ENCODE measurements around the gene MLPH.

GRCh38 chr2:237471438-237472186, 15.4 kb upstream of the MLPH start:
- TF ChIP-seq, protein P1, sequence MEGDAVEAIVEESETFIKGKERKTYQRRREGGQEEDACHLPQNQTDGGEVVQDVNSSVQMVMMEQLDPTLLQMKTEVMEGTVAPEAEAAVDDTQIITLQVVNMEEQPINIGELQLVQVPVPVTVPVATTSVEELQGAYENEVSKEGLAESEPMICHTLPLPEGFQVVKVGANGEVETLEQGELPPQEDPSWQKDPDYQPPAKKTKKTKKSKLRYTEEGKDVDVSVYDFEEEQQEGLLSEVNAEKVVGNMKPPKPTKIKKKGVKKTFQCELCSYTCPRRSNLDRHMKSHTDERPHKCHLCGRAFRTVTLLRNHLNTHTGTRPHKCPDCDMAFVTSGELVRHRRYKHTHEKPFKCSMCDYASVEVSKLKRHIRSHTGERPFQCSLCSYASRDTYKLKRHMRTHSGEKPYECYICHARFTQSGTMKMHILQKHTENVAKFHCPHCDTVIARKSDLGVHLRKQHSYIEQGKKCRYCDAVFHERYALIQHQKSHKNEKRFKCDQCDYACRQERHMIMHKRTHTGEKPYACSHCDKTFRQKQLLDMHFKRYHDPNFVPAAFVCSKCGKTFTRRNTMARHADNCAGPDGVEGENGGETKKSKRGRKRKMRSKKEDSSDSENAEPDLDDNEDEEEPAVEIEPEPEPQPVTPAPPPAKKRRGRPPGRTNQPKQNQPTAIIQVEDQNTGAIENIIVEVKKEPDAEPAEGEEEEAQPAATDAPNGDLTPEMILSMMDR (conservative IDR thresholded peaks at IDR 0.05), result peak; percentile 83
- TF ChIP-seq ZFX (IDR thresholded peaks at IDR 0.05), result no peak

Data from C4-2B (cell line).